HG02610 (cell line): ENCODE measurements around the gene CCDC18.
"Not testable (repeated sequence)": the region's sequence is repeated elsewhere in the genome, so short reads cannot be mapped to it uniquely, and the experiment has no call there.

ENCODE experiments used
- ATAC-seq: cut with Tn5 transposase; IDR thresholded peaks from one replicate; pipeline ENCODE4 v1.9.1; 2021; ENCODE audit warnings: mild to moderate bottlenecking, moderate library complexity; ENCODE audit not compliant: unreplicated experiment

CCDC18 gene

DNA sequence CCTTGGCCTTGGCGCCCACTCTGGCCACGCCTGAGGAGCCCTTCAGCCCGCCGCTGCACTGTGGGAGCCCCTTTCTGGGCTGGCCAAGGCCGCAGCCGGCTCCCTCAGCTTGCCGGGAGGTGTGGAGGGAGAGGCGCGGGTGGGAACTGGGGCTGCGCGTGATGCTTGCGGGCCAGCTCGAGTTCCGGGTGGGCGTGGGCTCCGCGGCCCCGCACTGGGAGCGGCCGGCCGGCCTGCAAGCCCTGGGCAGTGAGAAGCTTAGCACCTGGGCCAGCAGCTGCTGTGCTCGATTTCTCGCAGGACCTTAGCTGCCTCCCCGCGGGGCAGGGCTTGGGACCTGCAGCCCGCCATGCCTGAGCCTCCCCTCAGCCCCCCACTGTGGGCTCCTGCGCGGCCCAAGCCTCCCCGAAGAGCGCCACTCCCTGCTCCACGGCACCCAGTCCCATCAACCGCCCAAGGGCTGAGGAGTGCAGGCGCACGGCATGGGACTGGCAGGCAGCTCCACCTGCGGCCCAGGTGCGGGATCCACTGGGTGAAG lies 10.3 kb upstream of the CCDC18 start:
- not testable (repeated sequence) for ATAC-seq

DNA sequence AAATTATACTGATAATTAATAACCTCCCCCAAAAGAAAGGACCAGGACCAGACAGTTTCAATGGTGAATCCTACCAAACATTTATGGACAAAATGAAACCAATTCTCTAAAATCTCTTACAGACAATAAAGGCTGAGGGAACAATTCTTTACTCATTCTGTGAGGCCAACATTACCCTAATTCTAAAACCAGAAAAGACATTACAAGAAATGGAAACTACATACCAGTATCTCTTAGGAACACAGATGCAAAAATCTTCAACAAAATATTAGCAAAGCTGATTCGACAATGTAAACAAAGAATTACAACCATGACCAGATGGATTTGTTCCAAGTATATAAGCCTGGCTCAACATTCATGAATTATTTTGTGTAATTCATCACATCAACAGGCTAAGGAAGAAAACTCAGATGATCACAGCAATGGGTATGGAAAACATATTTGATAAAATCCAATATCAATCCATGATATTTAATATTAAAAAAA lies 8.9 kb upstream of the CCDC18 start:
- peak; percentile 39 for ATAC-seq

DNA sequence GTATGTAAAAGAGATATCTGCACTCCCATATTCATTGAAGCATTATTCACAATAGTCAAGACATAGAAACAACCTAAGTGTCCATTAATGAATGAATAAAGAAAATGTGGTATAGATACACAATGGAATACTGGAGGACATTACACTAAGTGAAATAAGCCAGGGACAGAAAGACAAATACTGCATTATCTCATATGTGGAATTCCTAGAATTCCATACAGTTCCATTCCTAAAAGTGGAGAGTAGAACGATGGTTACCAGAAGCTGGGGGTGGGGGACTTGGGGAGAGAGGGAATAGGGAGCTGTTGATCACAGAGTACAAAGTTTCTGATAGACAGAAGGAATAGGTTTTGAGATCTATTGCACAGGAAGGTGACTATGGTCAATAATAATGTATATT lies 7.7 kb upstream of the CCDC18 start:
- no peak for ATAC-seq

DNA sequence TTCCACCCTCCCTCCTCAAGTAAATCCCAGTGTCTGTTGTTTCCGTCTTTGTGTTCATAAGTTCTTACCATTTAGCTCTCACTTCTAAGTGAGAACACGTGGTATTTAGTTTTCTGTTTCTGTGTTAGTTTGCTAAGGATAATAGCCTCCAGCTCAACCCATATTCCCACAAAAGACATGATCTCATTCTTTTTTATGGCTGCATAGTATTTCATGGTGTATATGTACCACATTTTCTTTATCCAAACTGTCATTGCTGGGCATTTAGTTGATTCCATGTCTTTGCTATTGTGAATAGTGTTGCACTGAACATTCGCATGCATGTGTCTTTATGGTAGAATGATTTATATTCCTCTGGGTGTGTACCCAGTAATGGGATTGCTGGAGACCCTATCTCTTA lies 5.9 kb upstream of the CCDC18 start:
- not testable (repeated sequence) for ATAC-seq

DNA sequence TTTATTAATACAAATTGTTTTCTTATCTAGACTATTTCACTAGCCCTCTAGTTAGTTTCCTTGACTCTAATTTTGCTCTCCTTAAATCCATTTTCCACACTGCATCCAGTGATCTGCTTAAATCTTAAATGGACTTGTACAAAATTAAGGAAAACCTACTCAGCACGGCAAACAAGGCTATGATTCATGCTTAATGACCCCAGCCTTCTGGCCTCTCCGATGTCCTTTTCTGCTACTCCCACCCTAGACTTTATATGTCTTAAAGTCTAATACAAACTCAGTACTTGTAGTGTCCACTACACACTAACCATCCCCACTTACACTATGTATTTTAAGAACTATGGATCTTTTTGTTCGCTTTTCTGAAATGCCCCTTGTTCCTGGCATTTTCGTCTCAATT lies 2.5 kb upstream of the CCDC18 start:
- ATAC-seq = no peak

DNA sequence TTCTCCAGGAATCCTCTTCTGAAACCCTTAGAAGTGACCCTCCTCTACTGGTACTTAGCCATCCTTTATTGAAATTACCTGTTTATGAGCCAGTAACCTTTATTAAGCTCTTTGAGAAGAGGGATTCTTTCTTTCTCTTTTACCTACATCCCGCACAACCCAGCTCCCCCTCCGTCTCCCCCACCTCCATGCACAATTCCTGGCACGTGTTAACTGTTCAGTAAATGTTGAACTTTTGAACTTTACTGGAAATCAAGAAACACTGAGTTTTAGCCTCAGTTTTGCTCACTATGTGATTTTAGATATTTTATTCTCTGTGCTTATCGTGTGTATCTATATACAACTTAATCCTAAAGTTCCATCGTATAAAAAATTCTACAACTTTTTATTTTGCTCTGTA lies 2.1 kb upstream of the CCDC18 start:
- ATAC-seq = no peak

DNA sequence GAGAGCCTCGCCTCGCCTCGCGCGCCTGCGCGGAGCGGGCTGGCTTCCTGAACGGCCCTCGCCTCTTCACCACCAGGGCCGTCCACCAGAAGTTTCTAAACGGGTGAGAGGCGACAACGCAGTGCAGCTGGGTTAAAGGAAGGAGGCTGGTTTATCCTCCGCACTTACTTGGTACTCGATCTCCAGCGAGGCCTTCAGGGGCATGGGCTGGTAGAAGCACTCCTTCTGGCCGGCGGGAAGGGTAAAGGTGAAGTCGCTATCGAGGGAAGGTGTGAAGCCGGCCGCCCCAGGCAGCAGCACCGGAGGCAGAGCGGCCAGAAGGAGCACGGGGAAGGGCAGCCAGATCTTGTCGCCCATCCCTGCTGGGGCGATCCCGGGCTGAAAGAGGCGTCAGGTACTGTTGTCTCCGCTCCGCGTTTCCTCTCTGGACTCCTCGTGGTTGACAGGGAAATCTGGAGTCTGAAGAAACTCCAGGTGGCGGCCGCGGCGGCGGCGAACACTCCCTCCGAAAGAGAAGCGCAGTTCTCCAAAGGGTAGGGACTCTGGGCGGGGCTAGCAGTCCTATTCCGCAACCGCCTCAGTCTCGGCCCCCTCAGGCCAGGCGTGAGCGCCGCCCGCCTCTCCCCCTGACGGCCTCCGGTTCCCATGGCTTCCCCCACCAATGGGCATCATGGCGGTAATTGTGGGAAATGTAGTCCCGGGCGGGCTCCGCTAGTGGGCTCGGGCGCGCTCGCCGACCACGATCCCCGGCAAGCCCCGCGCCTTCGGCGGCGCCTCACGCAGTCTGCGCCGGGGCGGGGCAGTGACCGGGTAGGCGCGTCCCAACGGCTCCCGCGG lies 420 bp upstream of the CCDC18 start, which contains the start of gene TMED5:
TMED5 (minus strand) TSS at position 528 of the 837 bp plus-strand sequence; CDS start at position 357, 171 bp downstream.
- peak; percentile 86 for ATAC-seq

DNA sequence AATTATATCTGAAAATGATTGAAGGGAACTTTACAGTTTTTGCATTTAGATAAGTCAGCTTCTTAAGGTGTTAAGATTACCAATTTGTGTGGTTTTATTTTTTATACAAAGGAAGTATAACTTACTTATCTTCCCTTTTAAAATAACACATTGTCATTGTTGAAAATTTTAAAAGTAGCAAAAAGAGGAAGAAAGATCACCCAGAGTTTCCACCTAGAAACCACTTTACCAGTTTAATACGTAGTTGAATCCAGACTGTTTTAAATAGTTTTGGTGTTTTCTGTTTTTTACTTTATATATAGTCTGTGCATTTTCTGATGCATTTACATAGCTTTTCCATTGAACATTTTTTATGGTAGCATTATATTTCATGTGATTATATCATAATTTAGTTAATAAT lies 6.1 kb downstream of the CCDC18 start:
- no peak for ATAC-seq

DNA sequence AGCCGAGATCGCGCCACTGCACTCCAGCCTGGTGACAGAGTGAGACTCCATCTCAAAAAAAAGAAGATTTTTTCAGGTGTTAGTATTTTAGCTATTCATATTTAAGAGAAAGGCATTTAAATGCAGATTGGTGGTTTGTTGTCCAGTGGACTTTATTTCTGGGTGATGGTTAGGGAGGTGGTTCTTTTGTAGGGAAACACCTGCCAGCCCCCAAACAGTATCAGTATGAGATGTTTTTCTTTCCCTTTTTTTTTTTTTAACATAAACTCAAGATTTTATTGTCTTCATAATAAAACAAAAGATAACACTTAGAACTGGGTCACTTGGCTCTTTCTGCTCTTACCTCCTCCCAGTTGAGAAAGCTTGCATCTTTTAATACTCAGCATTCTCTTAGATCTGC lies 9.9 kb downstream of the CCDC18 start:
- ATAC-seq = no peak

DNA sequence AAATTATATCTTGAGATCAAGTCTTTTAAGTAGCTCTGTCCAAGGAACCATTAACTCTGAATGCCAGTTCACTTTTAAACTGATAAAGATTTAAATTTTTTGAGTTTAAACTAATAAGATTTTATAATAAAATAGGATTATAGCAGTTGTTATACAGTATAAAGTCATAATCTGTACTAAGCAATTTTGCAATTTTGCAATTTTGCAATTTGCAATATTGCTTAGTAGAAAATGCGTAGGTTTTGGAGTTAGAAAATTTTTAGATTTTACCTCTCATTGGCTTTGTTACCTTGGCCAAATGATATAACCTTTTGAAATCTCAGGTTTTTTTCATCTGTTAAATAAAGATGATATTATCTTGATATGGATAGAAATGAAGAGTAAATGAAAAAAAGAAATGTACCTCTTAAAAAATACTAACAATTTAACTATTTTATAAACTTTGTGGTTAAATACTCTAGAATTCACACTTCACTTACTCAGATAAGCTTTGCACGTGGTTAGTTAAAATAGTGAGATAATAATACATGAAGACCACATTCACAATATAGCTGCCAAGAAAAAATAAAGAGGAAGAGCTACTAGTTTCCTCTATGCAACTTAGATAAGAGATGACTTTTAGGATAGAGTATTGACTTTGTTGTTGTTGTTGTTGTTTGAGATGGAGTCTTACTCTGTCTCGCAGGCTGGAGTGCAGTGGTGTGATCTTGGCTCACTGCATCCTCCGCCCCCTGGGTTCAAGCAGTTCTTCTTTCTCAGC lies 13.9 kb downstream of the CCDC18 start:
- ATAC-seq = no peak

DNA sequence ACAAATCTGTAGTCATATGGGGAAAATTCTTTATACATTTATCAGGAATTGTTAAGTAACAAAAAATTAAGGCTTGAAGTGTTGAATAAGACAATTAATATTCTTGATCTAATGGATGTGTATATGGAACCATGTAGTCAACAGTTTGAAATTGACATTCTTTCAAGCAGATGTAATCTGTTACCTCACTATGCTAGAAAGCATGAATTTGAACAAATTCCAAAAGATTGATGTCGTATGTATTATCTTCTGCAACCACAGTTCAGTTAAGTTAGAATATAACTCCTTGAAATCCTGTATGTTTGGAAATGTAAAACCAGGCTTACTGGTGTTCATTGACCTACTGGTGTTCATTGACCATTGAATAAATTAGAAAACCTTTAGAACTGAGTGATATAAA lies 16.1 kb downstream of the CCDC18 start:
- ATAC-seq = no peak

DNA sequence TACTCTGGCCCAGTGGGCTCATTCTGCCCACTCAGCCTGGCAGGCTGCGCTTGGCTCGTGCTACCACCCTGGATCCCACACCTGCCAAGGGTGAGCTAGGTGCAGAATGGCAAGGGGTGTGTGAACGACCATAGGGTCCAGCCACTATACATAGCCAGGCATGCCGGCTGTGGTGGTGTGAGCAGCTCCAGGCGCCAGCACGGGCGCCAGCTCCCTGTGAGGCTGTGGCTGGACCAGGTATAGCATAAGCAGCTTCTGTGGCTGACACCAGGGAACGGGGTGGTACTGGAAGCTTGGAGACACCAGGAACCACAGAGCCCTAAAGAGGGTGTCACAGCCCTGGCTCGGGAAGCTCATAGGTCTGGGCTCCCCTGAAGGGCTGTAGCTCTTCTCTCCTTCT lies 18.6 kb downstream of the CCDC18 start:
- no peak for ATAC-seq

DNA sequence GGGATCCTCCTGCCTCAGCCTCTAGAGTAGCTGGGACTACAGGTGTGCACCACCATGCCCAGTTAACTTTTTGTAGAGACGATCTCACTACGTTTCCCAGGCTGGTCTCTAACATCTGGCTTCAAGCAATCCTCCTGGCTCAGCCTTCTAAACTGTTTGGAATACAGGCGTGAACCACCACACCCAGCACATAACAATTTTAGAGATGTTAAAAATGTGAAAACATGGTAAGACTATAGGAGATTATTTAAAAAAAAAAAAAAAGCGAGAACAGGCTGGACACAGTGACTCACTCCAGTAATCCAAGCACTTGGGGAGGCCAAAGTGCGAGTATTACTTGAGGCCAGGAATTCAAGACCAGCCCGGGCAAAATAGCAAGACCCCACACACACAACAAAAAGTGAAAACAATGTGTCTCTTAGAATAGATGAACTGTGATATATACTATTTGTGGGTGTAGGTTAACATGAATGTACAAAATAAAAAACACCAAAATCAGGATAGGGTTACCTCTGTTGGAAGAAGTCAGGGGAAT lies 19.6 kb downstream of the CCDC18 start:
- ATAC-seq = no peak

DNA sequence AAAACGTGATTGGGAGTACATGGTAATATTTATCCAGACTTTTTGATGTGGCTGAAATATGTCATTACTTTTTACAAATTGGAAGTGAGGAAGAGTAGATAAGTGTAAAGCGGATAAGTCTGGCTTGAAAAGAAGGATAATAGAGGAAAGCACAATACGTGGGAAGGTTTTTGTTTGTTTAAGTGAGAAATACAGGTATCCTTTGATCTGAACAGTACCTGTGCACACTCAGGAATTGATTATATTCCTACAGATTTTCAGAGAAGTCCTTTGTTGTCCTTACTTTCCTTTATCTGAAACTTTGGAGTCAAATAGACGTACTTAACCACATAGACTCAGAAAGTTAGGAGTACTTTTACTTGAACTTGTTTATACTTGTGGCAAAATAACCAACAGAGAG lies 20.2 kb downstream of the CCDC18 start:
- ATAC-seq = no peak

DNA sequence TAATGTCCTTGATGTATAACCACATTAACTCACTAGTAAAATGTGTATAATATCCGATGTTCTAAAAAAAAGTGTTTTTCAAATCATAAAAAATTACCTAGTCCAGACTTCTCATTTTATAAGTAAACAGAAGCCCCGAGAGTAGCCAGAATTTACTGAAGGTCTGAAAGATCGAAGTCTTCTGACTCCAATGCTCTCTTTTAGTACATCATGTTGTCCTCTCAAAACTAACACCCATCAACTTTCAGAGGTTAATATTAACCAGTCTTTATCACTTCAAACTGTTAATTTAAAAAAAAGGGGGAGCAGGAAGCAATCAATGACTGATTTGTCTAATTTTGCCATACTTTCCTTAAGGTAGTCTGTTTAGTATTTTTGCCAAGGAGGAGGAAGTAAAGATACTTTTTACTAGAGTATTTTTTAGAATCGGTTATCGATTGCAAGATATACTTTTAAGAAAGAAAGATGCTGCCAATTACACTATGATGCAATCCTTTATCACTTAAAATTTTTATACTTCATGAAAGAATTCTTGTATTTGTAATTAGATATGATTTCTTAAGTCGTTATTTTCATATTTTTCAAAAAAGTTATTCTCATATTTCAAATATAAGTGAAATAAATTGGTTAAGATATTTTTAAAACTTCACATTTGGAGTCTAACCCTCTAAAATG lies 25.5 kb downstream of the CCDC18 start:
- no peak for ATAC-seq

DNA sequence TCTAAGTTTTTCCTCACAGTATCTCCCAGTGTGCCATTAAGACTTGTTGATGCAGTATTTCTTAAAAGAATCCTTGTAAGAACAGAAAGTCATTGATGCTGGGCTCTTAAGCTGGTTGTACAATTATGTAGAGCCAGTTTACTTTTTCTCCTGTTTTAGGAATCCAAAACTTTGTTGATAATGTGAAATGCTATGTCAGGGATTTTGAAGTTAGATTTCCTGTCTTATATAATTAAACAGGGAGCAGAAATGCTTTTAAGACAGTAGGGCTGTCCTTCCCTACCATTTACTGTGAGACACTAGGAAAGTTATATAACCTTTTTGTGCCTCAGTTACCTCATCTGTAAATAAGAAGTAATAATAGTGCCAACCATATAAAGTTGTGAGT lies 26.0 kb downstream of the CCDC18 start:
- no peak for ATAC-seq

DNA sequence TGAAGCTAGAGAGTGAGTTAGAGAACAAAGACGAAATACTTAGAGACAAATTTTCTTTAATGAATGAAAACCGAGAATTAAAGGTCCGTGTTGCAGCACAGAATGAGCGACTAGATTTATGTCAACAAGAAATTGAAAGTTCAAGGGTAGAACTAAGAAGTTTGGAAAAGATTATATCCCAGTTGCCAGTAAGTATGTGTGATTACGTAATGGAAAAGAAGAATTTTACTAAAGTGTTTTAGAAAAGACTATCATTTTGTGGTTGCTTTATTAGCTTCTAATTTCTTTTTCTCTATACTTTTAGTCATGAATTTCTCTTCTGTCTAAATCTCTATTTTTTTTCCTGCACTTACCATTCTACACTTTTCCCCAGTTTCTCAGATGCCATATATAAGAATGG lies 26.7 kb downstream of the CCDC18 start:
- no peak for ATAC-seq

DNA sequence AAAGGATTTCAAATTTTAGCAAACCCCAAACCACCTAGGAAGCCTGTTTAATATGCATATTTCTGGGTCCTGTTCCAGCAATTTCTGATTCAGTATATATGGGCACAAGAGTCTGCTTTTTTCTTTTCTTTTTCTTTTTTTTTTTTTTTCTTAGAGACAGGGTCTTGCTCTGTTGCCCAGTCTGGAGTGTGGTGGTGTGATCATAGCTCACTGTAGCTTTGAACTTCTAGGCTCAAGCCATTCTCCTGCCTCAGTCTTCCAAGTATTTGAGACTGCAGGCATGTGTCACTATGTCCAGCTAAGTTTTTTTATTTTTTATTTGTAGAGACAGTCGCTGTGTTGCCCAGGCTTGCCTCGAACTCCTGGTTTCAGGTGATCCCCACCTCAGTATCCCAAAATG lies 34.8 kb downstream of the CCDC18 start:
- ATAC-seq = no peak

DNA sequence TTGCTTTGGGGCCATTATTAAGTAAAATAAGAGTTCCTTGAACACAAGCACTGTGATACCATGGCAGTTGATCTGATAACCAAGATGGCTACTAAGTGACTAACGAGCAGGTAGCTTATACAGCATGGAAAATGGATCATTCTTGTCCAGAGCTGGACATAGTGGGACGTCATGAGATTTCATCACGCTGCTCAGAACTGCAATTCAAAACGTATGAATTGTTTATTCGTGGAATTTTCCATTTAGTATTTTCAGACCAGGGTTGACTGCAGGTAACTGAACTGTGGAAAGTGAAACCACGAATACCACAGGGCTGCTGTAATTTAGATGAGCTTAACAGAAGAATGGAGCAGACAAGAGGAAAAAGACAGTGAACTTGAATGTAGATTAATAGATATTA lies 38.9 kb downstream of the CCDC18 start:
- peak; percentile 66 for ATAC-seq

DNA sequence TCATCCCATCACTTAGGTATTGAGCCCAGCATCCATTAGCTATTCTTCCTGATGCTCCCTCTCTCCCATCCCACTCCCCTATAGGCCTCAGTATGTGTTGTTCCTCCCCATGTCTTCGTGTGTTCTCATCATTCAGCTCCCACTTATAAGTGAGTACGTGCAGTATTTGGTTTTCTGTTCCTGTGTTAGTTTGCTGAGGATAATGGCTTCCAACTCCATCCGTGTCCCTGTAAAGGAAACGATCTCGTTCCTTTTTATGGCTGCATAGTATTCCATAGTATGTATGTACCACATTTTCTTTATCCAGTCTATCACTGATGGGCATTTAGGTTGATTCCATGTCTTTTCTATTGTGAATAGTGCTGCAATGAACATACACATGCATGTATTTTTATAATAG lies 40.2 kb downstream of the CCDC18 start:
- not testable (repeated sequence) for ATAC-seq

DNA sequence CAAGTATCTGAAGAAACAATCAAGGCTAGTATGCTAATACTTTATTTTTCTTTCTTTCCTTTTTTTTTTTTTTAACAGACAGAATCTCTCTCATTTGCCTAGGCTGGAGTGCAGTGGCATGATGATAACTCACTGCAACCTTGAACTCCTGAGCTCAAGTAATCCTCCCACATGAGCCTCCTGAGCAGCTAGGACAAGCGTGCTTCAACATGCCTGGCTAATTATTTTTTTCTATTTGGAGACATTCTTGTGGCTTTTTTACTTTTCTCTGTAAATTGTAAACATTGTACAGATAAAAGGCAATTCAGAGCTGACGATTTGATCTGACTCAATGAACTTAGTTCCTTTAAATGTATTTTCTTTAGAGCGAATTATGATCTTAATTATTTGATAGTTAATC lies 41.4 kb downstream of the CCDC18 start:
- no peak for ATAC-seq
